Activated naive CD4-positive, alpha-beta T cell treated with anti-CD3 and anti-CD28 coated beads, Interleukin-2, amount 50 U/mL, for 72 hours (primary cell): Measurements from ENCODE around the gene DAPK1. TPM values are rescaled to one million over a fixed set of nuclear protein-coding genes. Genes with fewer than 3 reads are reported as not detected.
A peak's percentile ranks its signal among the peaks of the same experiment; 100 is the strongest.

Source experiments
- ATAC-seq, 2 donors: fragments of 150-1000 bp; cut with Tn5 transposase; 2 replicates each; pipeline ENCODE4 v1.10.0; 2021; ENCODE audit warnings: mild to moderate bottlenecking in 2 of 2, moderate library complexity in 2 of 2
- DNase-seq, 2 donors: peaks; one replicate each; pipeline ENCODE4 v3.0.0; 2021 to 2022; ENCODE audit warnings: low spot score in 2 of 2
- H3K27ac Mint-ChIP-seq, 2 donors: one replicate each; pipeline ENCODE4 v1.8.0; 2022; ENCODE audit warnings: mild to moderate bottlenecking in 2 of 2, mixed read lengths in 2 of 2
- H3K36me3 Mint-ChIP-seq, 2 donors: one replicate each; pipeline ENCODE4 v1.8.0; 2022; ENCODE audit warnings: mixed read lengths in 2 of 2
- H3K9me3 Mint-ChIP-seq, 2 donors: one replicate each; pipeline ENCODE4 v1.8.0; 2022; ENCODE audit warnings: mixed read lengths in 2 of 2
- total RNA-seq, 2 donors: library from RNA; stranded (reverse); gene quantifications; one replicate each; pipeline ENCODE4 v1.2.3, GENCODE V29; 2022

DAPK1 gene
- total RNA-seq, 2 donors from 2014 or later, result 1.6 to 2.3 TPM

GRCh38 chr9:87619346-87619745 is 121.7 kb downstream of the DAPK1 start:
- ATAC-seq, result no peak
- no peak for DNase-seq
- Mint-ChIP-seq H3K9me3 (peaks cover 0 to 5% of the 10 kb centered on the region in 2 donors), H3K27ac (peak overlapping the region in 1 of 2 donors; percentile 58), H3K36me3 (peaks cover 0 to 7% of the 10 kb centered on the region in 2 donors)

GRCh38 chr9:87620731-87621322 is 123.2 kb downstream of the DAPK1 start:
- H3K27ac Mint-ChIP-seq, result no peak overlapping the region
- ATAC-seq (no peak), DNase-seq (no peak)
- peaks cover 0 to 7% of the 10 kb centered on the region in 2 donors for H3K36me3 Mint-ChIP-seq
- peaks cover 0 to 9% of the 10 kb centered on the region in 2 donors for H3K9me3 Mint-ChIP-seq

GRCh38 chr9:87622098-87622497 is 124.4 kb downstream of the DAPK1 start:
- H3K27ac Mint-ChIP-seq, result no peak overlapping the region
- H3K9me3 Mint-ChIP-seq, result peaks cover 0 to 9% of the 10 kb centered on the region in 2 donors
- no peak for ATAC-seq
- peaks cover 0 to 7% of the 10 kb centered on the region in 2 donors for H3K36me3 Mint-ChIP-seq
- DNase-seq, result no peak

- Mint-ChIP-seq H3K36me3 (peaks cover 0 to 7% of the 10 kb centered on the region in 2 donors), H3K27ac (no peak overlapping the region), H3K9me3 (peaks cover 0 to 6% of the 10 kb centered on the region in 2 donors)
- no peak for DNase-seq
- ATAC-seq, result no peak
Observed at GRCh38 chr9:87622923-87623322, 125.3 kb downstream of the DAPK1 start.

GRCh38 chr9:87628346-87628745 is 130.7 kb downstream of the DAPK1 start:
- Mint-ChIP-seq H3K36me3 (no peaks in the 10 kb centered on the region), H3K9me3 (peaks cover 0 to 5% of the 10 kb centered on the region in 2 donors), H3K27ac (no peak overlapping the region)
- DNase-seq, result no peak
- no peak for ATAC-seq

- peaks cover 3 to 5% of the 10 kb centered on the region in 2 donors for H3K9me3 Mint-ChIP-seq
- H3K27ac Mint-ChIP-seq, result no peak overlapping the region
- no peak for DNase-seq
- ATAC-seq, result no peak
- H3K36me3 Mint-ChIP-seq, result no peaks in the 10 kb centered on the region
Observed at GRCh38 chr9:87629104-87629503, 131.4 kb downstream of the DAPK1 start.

GRCh38 chr9:87630266-87630665 is 132.6 kb downstream of the DAPK1 start:
- H3K36me3 Mint-ChIP-seq, result no peaks in the 10 kb centered on the region
- no peak overlapping the region for H3K27ac Mint-ChIP-seq
- DNase-seq (no peak), ATAC-seq (no peak)
- peaks cover 0 to 3% of the 10 kb centered on the region in 2 donors for H3K9me3 Mint-ChIP-seq

- DNase-seq (no peak), ATAC-seq (no peak)
- Mint-ChIP-seq H3K27ac (no peak overlapping the region), H3K36me3 (no peaks in the 10 kb centered on the region), H3K9me3 (peaks cover 0 to 3% of the 10 kb centered on the region in 2 donors)
Observed at GRCh38 chr9:87630846-87631245, 133.2 kb downstream of the DAPK1 start.

- Mint-ChIP-seq H3K27ac (no peak overlapping the region), H3K9me3 (peaks cover 0 to 3% of the 10 kb centered on the region in 2 donors), H3K36me3 (no peaks in the 10 kb centered on the region)
- ATAC-seq (no peak), DNase-seq (no peak)
Observed at GRCh38 chr9:87635656-87636501, 138.2 kb downstream of the DAPK1 start.

GRCh38 chr9:87638292-87638691 is 140.6 kb downstream of the DAPK1 start:
- Mint-ChIP-seq H3K9me3 (peaks cover 0 to 3% of the 10 kb centered on the region in 2 donors), H3K27ac (no peak overlapping the region), H3K36me3 (no peaks in the 10 kb centered on the region)
- ATAC-seq, result no peak
- no peak for DNase-seq

- Mint-ChIP-seq H3K36me3 (no peaks in the 10 kb centered on the region), H3K27ac (no peak overlapping the region), H3K9me3 (no peaks in the 10 kb centered on the region)
- ATAC-seq (no peak), DNase-seq (no peak)
Observed at GRCh38 chr9:87639949-87640348, 142.3 kb downstream of the DAPK1 start.

- Mint-ChIP-seq H3K36me3 (no peaks in the 10 kb centered on the region), H3K27ac (no peak overlapping the region), H3K9me3 (no peaks in the 10 kb centered on the region)
- DNase-seq, result no peak
- no peak for ATAC-seq
Observed at GRCh38 chr9:87640385-87640795, 142.7 kb downstream of the DAPK1 start.

GRCh38 chr9:87641067-87641466 is 143.4 kb downstream of the DAPK1 start:
- Mint-ChIP-seq H3K9me3 (no peaks in the 10 kb centered on the region), H3K27ac (no peak overlapping the region), H3K36me3 (no peaks in the 10 kb centered on the region)
- DNase-seq, result no peak
- ATAC-seq, result no peak

- DNase-seq, result no peak
- Mint-ChIP-seq H3K9me3 (no peaks in the 10 kb centered on the region), H3K36me3 (no peaks in the 10 kb centered on the region), H3K27ac (no peak overlapping the region)
- ATAC-seq, result no peak
Observed at GRCh38 chr9:87642330-87643106, 144.9 kb downstream of the DAPK1 start.

- H3K36me3 Mint-ChIP-seq, result no peaks in the 10 kb centered on the region
- DNase-seq (no peak), ATAC-seq (no peak)
- H3K9me3 Mint-ChIP-seq, result no peaks in the 10 kb centered on the region
- no peak overlapping the region for H3K27ac Mint-ChIP-seq
Observed at GRCh38 chr9:87643107-87643650, 145.5 kb downstream of the DAPK1 start.

- no peaks in the 10 kb centered on the region for H3K36me3 Mint-ChIP-seq
- H3K27ac Mint-ChIP-seq, result no peak overlapping the region
- no peaks in the 10 kb centered on the region for H3K9me3 Mint-ChIP-seq
- ATAC-seq (no peak), DNase-seq (no peak)
Observed at GRCh38 chr9:87643778-87644570, 146.3 kb downstream of the DAPK1 start.
